Stimulated activated CD4-positive, alpha-beta T cell treated with anti-CD3 and anti-CD28 coated beads, Interleukin-1b, Interleukin-23, amount 100 ng/mL, for 48 hours (primary cell): ENCODE measurements around the gene TMEM50A.
"Not testable (repeated sequence)": the region's sequence is repeated elsewhere in the genome, so short reads cannot be mapped to it uniquely, and the experiment has no call there.

ENCODE experiments used
- DNase-seq: peaks from one replicate; pipeline ENCODE4 v3.0.0-alpha.2; 2020

The TMEM50A gene

GRCh38 chr1:25338188-25338981 is at the start of gene TMEM50A:
Gene TMEM50A (plus strand): TSS chr1:25338334. CDS start chr1:25340487, 2,153 bp downstream.
- peak; percentile 89 for DNase-seq

GRCh38 chr1:25288573-25289101 is 49.5 kb upstream of the TMEM50A start:
- DNase-seq = not testable (repeated sequence)

GRCh38 chr1:25290043-25290442 is 48.1 kb upstream of the TMEM50A start:
- not testable (repeated sequence) for DNase-seq

- DNase-seq = not testable (repeated sequence)
Observed at GRCh38 chr1:25293426-25293825, 44.7 kb upstream of the TMEM50A start.

GRCh38 chr1:25294889-25295826 is 43.0 kb upstream of the TMEM50A start:
- not testable (repeated sequence) for DNase-seq

- DNase-seq = not testable (repeated sequence)
Observed at GRCh38 chr1:25296501-25296900, 41.6 kb upstream of the TMEM50A start.

- DNase-seq = not testable (repeated sequence)
Observed at GRCh38 chr1:25300729-25301128, 37.4 kb upstream of the TMEM50A start.

GRCh38 chr1:25302330-25302729 is 35.8 kb upstream of the TMEM50A start:
- DNase-seq = not testable (repeated sequence)

- not testable (repeated sequence) for DNase-seq
Observed at GRCh38 chr1:25304936-25305335, 33.2 kb upstream of the TMEM50A start.

GRCh38 chr1:25308168-25308567 is 30.0 kb upstream of the TMEM50A start:
- DNase-seq = not testable (repeated sequence)

- not testable (repeated sequence) for DNase-seq
Observed at GRCh38 chr1:25309085-25309484, 29.0 kb upstream of the TMEM50A start.

GRCh38 chr1:25309486-25309885 is 28.6 kb upstream of the TMEM50A start:
- DNase-seq = not testable (repeated sequence)

- DNase-seq = not testable (repeated sequence)
Observed at GRCh38 chr1:25312806-25313470, 25.2 kb upstream of the TMEM50A start.

- DNase-seq = not testable (repeated sequence)
Observed at GRCh38 chr1:25320314-25320938, 17.7 kb upstream of the TMEM50A start.

GRCh38 chr1:25322127-25322526 is 16.0 kb upstream of the TMEM50A start:
- DNase-seq = not testable (repeated sequence)

GRCh38 chr1:25324407-25324806 is 13.7 kb upstream of the TMEM50A start:
- DNase-seq = not testable (repeated sequence)

GRCh38 chr1:25327864-25328790 is 10.0 kb upstream of the TMEM50A start:
- DNase-seq = not testable (repeated sequence)

GRCh38 chr1:25328791-25329185 is 9.3 kb upstream of the TMEM50A start:
- DNase-seq = not testable (repeated sequence)

- not testable (repeated sequence) for DNase-seq
Observed at GRCh38 chr1:25329336-25329735, 8.8 kb upstream of the TMEM50A start.

- peak; percentile 13 for DNase-seq
Observed at GRCh38 chr1:25329950-25330349, 8.2 kb upstream of the TMEM50A start.

- DNase-seq = not testable (repeated sequence)
Observed at GRCh38 chr1:25336922-25337354, 1.2 kb upstream of the TMEM50A start.
